MM.1S (cell line): ENCODE results near the gene SMURF1.

Experiments
- DNase-seq: peaks from one replicate; pipeline ENCODE4 v3.0.0-alpha.2; 2015
- H2AFZ ChIP-seq: fragments of 300-600 bp; sonication (generic); 2 replicates; pipeline ENCODE4 v1.6.0; 2016; ENCODE audit warnings: antibody characterized with exemption, low read length
- H3F3A ChIP-seq: fragments of 300-600 bp; sonication (generic); 2 replicates; pipeline ENCODE4 v1.6.1; 2016; ENCODE audit warnings: mild to moderate bottlenecking, antibody characterized with exemption, low read length, moderate library complexity, mixed read lengths; ENCODE audit not compliant: insufficient read depth
- H3K27ac ChIP-seq: fragments of 300-600 bp; sonication (generic); 2 replicates; pipeline ENCODE4 v1.5.1; 2016; ENCODE audit warnings: mild to moderate bottlenecking, low read length
- H3K27me3 ChIP-seq: fragments of 300-600 bp; sonication (generic); replicated peaks from 2 replicates; pipeline ENCODE4 v1.6.0; 2016; ENCODE audit warnings: low read length; ENCODE audit not compliant: insufficient read depth
- H3K36me3 ChIP-seq: fragments of 300-600 bp; sonication (generic); replicated peaks from 2 replicates; pipeline ENCODE4 v1.6.1; 2016; ENCODE audit warnings: mild to moderate bottlenecking, low read length, mixed read lengths; ENCODE audit not compliant: insufficient read depth
- H3K4me1 ChIP-seq: fragments of 300-600 bp; sonication (generic); 2 replicates; pipeline ENCODE4 v1.6.1; 2016; ENCODE audit warnings: low read length, mixed read lengths
- H3K4me2 ChIP-seq: fragments of 300-600 bp; sonication (generic); 2 replicates; pipeline ENCODE4 v1.6.0; 2016; ENCODE audit warnings: low read depth, low read length
- H3K4me3 ChIP-seq: fragments of 300-600 bp; sonication (generic); 2 replicates; pipeline ENCODE4 v1.5.1; 2016; ENCODE audit warnings: low read length, mixed read lengths
- H3K79me2 ChIP-seq: fragments of 300-600 bp; sonication (generic); 2 replicates; pipeline ENCODE4 v1.6.1; 2016; ENCODE audit warnings: mixed run types, low read length, mixed read lengths
- H3K9ac ChIP-seq: fragments of 300-600 bp; sonication (generic); 2 replicates; pipeline ENCODE4 v1.6.1; 2016; ENCODE audit warnings: low read length, mixed read lengths
- H3K9me2 ChIP-seq: fragments of 300-600 bp; sonication (generic); replicated peaks from 2 replicates; pipeline ENCODE4 v1.6.1; 2016; ENCODE audit warnings: mild to moderate bottlenecking, low read length, mixed read lengths; ENCODE audit not compliant: insufficient read depth
- H3K9me3 ChIP-seq: fragments of 300-600 bp; sonication (generic); replicated peaks from 2 replicates; pipeline ENCODE4 v1.6.1; 2016; ENCODE audit warnings: mild to moderate bottlenecking, low read length, mixed read lengths; ENCODE audit not compliant: insufficient read depth
- H4K20me1 ChIP-seq: fragments of 300-600 bp; sonication (generic); 2 replicates; pipeline ENCODE4 v1.6.1; 2016; ENCODE audit warnings: mild to moderate bottlenecking, low read length, moderate library complexity, mixed read lengths; ENCODE audit not compliant: insufficient read depth
- EZH2 ChIP-seq: fragments of 300-600 bp; sonication (generic); optimal IDR thresholded peaks from 2 replicates; pipeline ENCODE3; 2017; ENCODE audit warnings: low read depth, mild to moderate bottlenecking, antibody characterized with exemption, low read length, mixed read lengths
- EZH2phosphoT487 ChIP-seq: fragments of 300-600 bp; sonication (generic); IDR thresholded peaks from 2 replicates; pipeline ENCODE4 v1.6.1; 2018; ENCODE audit warnings: antibody characterized with exemption, low read length
- TF ChIP-seq, protein P1 (sequence below): fragments of 300-600 bp; sonication (generic); IDR thresholded peaks from 2 replicates; pipeline ENCODE4 v1.5.1; 2016; ENCODE audit warnings: antibody characterized with exemption, low read length, mixed read lengths

The SMURF1 gene

DNA sequence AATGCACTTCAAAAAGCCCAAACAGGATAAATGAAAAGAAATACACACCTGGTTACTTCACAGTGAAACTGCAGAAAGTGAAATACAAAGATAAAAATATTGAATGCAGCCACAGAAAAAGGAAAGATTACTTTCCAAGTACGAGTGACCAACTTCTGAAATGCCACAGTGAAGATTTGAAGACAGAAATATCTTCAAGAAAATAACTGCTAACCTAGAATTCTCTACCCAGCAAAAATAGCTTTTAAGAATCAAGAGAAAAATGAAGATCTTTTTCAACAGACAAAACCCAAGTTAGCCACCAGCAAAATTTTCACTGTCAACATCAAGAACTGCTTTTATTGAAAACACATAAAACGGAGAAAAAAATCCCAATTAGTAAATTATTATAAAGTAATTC lies 46.2 kb downstream of the SMURF1 start:
- H3K9me3 ChIP-seq = peaks cover 4% of the 10 kb centered on the region; the same call in 1 of the 2 replicates
- TF ChIP-seq EZH2phosphoT487 = no peak
- no peak for TF ChIP-seq EZH2
- TF ChIP-seq, protein P1, sequence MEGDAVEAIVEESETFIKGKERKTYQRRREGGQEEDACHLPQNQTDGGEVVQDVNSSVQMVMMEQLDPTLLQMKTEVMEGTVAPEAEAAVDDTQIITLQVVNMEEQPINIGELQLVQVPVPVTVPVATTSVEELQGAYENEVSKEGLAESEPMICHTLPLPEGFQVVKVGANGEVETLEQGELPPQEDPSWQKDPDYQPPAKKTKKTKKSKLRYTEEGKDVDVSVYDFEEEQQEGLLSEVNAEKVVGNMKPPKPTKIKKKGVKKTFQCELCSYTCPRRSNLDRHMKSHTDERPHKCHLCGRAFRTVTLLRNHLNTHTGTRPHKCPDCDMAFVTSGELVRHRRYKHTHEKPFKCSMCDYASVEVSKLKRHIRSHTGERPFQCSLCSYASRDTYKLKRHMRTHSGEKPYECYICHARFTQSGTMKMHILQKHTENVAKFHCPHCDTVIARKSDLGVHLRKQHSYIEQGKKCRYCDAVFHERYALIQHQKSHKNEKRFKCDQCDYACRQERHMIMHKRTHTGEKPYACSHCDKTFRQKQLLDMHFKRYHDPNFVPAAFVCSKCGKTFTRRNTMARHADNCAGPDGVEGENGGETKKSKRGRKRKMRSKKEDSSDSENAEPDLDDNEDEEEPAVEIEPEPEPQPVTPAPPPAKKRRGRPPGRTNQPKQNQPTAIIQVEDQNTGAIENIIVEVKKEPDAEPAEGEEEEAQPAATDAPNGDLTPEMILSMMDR = no peak
- H3K9ac ChIP-seq = no peak overlapping the region
- H3K36me3 ChIP-seq = no peaks in the 10 kb centered on the region
- H3K4me1 ChIP-seq = 0 out of 2 replicates have a peak, but pooled peaks cover 5% of the 10 kb centered on the region
- H4K20me1 ChIP-seq = 0 out of 2 replicates have a peak, but pooled peaks cover 6% of the 10 kb centered on the region
- H3K9me2 ChIP-seq = no peaks in the 10 kb centered on the region
- no peaks in the 10 kb centered on the region for H3K27me3 ChIP-seq
- no peak for DNase-seq
- H3K4me3 ChIP-seq = no peak overlapping the region
- H3K79me2 ChIP-seq = peaks cover 55% of the 10 kb centered on the region
- no peak overlapping the region for H3K27ac ChIP-seq
- H2AFZ ChIP-seq = no peak overlapping the region
- no peaks in the 10 kb centered on the region for H3F3A ChIP-seq
- no peak overlapping the region for H3K4me2 ChIP-seq

DNA sequence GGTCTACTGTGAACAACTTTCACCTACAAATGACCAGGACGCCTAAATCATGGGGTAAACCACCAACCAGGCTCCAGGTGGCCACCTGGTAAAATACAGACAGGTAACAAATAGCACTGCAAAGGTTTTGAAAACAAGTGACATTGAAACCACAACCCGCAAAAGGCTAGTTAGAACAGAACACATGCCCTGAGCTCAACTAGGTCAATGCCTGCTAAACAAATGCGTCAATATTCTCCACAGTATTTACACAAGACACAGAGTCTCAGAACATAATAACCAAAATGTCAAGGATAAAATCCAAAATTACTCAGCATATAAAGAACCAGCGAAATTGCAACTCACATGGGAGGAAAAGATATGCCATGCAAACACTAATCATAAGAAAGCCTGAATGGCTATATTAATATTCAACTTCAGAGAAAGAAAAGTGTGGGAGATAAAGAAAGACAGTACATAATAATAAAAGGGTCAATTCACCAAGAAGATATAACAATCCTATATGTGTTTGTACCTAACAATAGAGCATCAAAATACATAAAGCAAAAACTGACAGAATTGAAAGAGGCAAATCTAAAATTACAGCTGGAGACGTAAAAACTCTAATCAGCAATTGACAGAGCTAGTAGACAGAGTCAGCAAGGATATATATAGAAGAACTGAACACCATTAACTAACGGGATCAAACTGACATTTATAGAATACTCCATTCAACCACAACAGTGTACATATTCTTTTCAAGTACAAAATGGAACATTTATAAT lies 47.6 kb downstream of the SMURF1 start:
- Histone ChIP-seq H3K9me3 (peaks cover 4% of the 10 kb centered on the region; the same call in 1 of the 2 replicates), H3K27me3 (no peaks in the 10 kb centered on the region), H3K36me3 (no peaks in the 10 kb centered on the region), H3F3A (no peaks in the 10 kb centered on the region), H3K4me3 (no peak overlapping the region), H3K79me2 (peaks cover 66% of the 10 kb centered on the region), H2AFZ (no peak overlapping the region), H3K4me2 (no peak overlapping the region), H3K9ac (no peak overlapping the region), H3K4me1 (0 out of 2 replicates have a peak, but pooled peaks cover 5% of the 10 kb centered on the region), H4K20me1 (peaks cover 6% of the 10 kb centered on the region; the same call in 1 of the 2 replicates), H3K9me2 (no peaks in the 10 kb centered on the region), H3K27ac (no peak overlapping the region)
- TF ChIP-seq, protein P1 = no peak
- TF ChIP-seq EZH2 (no peak), EZH2phosphoT487 (no peak)
- peak; percentile 66 for DNase-seq

DNA sequence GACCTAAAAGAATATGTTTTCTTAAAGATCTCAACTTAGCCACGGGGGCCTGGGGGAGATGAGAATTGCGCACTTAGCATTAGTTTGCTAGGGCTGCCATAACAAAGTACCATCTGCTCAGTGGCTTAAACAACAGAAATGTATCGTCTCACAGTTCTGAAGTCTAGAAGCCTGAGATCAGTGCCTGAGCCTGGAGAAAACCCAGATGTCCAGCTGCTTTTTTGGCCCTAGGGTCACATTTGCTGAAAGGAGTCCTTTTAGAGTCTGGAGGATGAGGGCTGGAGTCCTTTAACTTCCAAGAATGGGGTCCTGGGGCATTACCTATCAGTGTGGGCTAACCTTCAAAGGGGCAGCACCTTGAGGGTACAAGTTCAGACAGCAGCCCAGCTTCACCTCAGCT lies 48.2 kb downstream of the SMURF1 start:
- no peak overlapping the region for H3K4me2 ChIP-seq
- H4K20me1 ChIP-seq = peaks cover 6% of the 10 kb centered on the region; the same call in 1 of the 2 replicates
- no peaks in the 10 kb centered on the region for H3K27me3 ChIP-seq
- H3K9ac ChIP-seq = no peak overlapping the region
- no peak overlapping the region for H3K4me3 ChIP-seq
- H3K9me2 ChIP-seq = no peaks in the 10 kb centered on the region
- peaks cover 70% of the 10 kb centered on the region for H3K79me2 ChIP-seq
- no peak for DNase-seq
- no peak overlapping the region for H3K27ac ChIP-seq
- H3K9me3 ChIP-seq = peaks cover 4% of the 10 kb centered on the region; the same call in 1 of the 2 replicates
- TF ChIP-seq EZH2 (no peak), EZH2phosphoT487 (no peak)
- TF ChIP-seq, protein P1 = no peak
- no peak overlapping the region for H2AFZ ChIP-seq
- 0 out of 2 replicates have a peak, but pooled peaks cover 5% of the 10 kb centered on the region for H3K4me1 ChIP-seq
- no peaks in the 10 kb centered on the region for H3F3A ChIP-seq
- no peaks in the 10 kb centered on the region for H3K36me3 ChIP-seq
